OCI-LY3 (cell line): ENCODE results near the gene PCDHGA7.

Experiments used
- CTCF ChIP-seq: fragments of 200-600, 300-600 bp; sonication (generic); IDR thresholded peaks from 2 replicates; pipeline ENCODE4 v1.5.1; 2014; ENCODE audit warnings: antibody characterized with exemption, low read length, low read depth
- EZH2phosphoT487 ChIP-seq: fragments of 200-600 bp; shearing (Covaris generic); IDR thresholded peaks from 2 replicates; pipeline ENCODE4 v1.6.1; 2018; ENCODE audit warnings: antibody characterized with exemption, mixed run types, low read depth

- no peak for TF ChIP-seq CTCF
- no peak for TF ChIP-seq EZH2phosphoT487
Measured at GRCh38 chr5:141409598-141410306, 27.2 kb downstream of the PCDHGA7 start.
